ENCODE measurements around the gene CENPP.

GRCh38 chr9:92665836-92666235 is 340.1 kb downstream of the CENPP start:
- TF ChIP-seq, protein P1, sequence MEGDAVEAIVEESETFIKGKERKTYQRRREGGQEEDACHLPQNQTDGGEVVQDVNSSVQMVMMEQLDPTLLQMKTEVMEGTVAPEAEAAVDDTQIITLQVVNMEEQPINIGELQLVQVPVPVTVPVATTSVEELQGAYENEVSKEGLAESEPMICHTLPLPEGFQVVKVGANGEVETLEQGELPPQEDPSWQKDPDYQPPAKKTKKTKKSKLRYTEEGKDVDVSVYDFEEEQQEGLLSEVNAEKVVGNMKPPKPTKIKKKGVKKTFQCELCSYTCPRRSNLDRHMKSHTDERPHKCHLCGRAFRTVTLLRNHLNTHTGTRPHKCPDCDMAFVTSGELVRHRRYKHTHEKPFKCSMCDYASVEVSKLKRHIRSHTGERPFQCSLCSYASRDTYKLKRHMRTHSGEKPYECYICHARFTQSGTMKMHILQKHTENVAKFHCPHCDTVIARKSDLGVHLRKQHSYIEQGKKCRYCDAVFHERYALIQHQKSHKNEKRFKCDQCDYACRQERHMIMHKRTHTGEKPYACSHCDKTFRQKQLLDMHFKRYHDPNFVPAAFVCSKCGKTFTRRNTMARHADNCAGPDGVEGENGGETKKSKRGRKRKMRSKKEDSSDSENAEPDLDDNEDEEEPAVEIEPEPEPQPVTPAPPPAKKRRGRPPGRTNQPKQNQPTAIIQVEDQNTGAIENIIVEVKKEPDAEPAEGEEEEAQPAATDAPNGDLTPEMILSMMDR (IDR thresholded peaks at IDR 0.05), result no peak
- no peak for TF ChIP-seq POLR2A (IDR thresholded peaks at IDR 0.05)
